SK-N-SH (cell line): Measurements from ENCODE around the gene TBX2. TPM values are rescaled to one million over a fixed set of nuclear protein-coding genes. Genes with fewer than 3 reads are reported as not detected.

Experiments used
- CTCF ChIA-PET: fragments of 300-600, 350-600 bp; formaldehyde crosslinking; extraction: SDS; loops from one replicate; lab custom pipeline; 2021; lab: Yijun Ruan, JAX
- POLR2A ChIA-PET: fragments of 350-600 bp; sonication (Branson Sonifier 250); formaldehyde crosslinking; extraction: SDS; loops from one replicate; lab custom pipeline; 2020; ENCODE audit warnings: antibody characterized with exemption, inconsistent platforms; lab: Yijun Ruan, JAX
- DNase-seq: peaks from one replicate; pipeline ENCODE4 v3.0.0; 2012
- H2AFZ ChIP-seq: fragments of 200-600 bp; sonication (generic); 2 replicates; pipeline ENCODE4 v1.8.1; 2016; ENCODE audit warnings: antibody characterized with exemption, mild to moderate bottlenecking, low read depth
- H3F3A ChIP-seq: fragments of 200-600 bp; sonication (generic); replicated peaks from 2 replicates; pipeline ENCODE3; 2016; ENCODE audit warnings: antibody characterized with exemption, mild to moderate bottlenecking; ENCODE audit not compliant: insufficient read depth
- H3K27ac ChIP-seq, 2 experiments: fragments of 200-500 bp in 1 of 2; fragments of 200-600 bp in 1 of 2; sonication (Bioruptor generic) in 1 of 2; sonication (generic), shearing (Covaris generic) in 1 of 2; 2 replicates each; pipeline versions ENCODE4 v1.5.1 to v1.6.1; 2014 to 2016; ENCODE audit warnings: low read depth in 2 of 2, inconsistent platforms in 1 of 2, low read length in 1 of 2, mild to moderate bottlenecking in 1 of 2, mixed read lengths in 1 of 2
- H3K27me3 ChIP-seq: fragments of 200-600 bp; sonication (generic), shearing (Covaris generic); 2 replicates; pipeline ENCODE4 v1.6.1; 2016; ENCODE audit warnings: mixed run types; ENCODE audit not compliant: insufficient read depth
- H3K36me3 ChIP-seq, 2 experiments: fragments of 200-500 bp in 1 of 2; fragments of 200-600 bp in 1 of 2; sonication (Bioruptor generic) in 1 of 2; sonication (generic) in 1 of 2; replicated peaks in 1 of 2; 2 replicates each; pipeline versions ENCODE3 to v1.5.1; 2014 to 2016; ENCODE audit warnings: low read length in 1 of 2, mild to moderate bottlenecking in 1 of 2; ENCODE audit not compliant: insufficient read depth in 2 of 2, control insufficient read depth in 1 of 2
- H3K4me1 ChIP-seq, 2 experiments: fragments of 200-500 bp in 1 of 2; fragments of 200-600 bp in 1 of 2; sonication (Bioruptor generic) in 1 of 2; sonication (generic), shearing (Covaris generic) in 1 of 2; 2 replicates each; pipeline versions ENCODE4 v1.5.1 to v1.6.1; 2014 to 2016; ENCODE audit warnings: low read depth in 1 of 2, low read length in 1 of 2, mixed run types in 1 of 2; ENCODE audit not compliant: insufficient read depth in 2 of 2, control insufficient read depth in 1 of 2
- H3K4me2 ChIP-seq: fragments of 200-600 bp; sonication (generic), shearing (Covaris generic); 2 replicates; pipeline ENCODE4 v1.6.1; 2017; ENCODE audit warnings: mixed run types
- H3K4me3 ChIP-seq, 2 experiments: fragments of 200-500 bp in 1 of 2; fragments of 200-600 bp in 1 of 2; sonication (Bioruptor generic) in 1 of 2; sonication (generic), shearing (Covaris generic) in 1 of 2; 2 replicates each; pipeline versions ENCODE4 v1.5.1 to v1.8.1; 2014 to 2016; ENCODE audit warnings: low read depth in 2 of 2, inconsistent platforms in 1 of 2, low read length in 1 of 2, mild to moderate bottlenecking in 1 of 2, mixed read lengths in 1 of 2, moderate library complexity in 1 of 2
- H3K79me2 ChIP-seq: fragments of 200-600 bp; sonication (generic); 2 replicates; pipeline ENCODE4 v1.8.1; 2017; ENCODE audit warnings: mild to moderate bottlenecking; ENCODE audit not compliant: insufficient read depth
- H3K9ac ChIP-seq: fragments of 200-600 bp; sonication (generic); 2 replicates; pipeline ENCODE4 v1.6.1; 2017; ENCODE audit warnings: mixed run types
- H3K9me2 ChIP-seq: fragments of 200-600 bp; sonication (generic); 2 replicates; pipeline ENCODE4 v1.6.1; 2017; ENCODE audit warnings: mixed run types
- H3K9me3 ChIP-seq: fragments of 200-600 bp; sonication (generic); 2 replicates; pipeline ENCODE4 v1.6.1; 2017; ENCODE audit warnings: mixed run types, mild to moderate bottlenecking, moderate library complexity
- H4K20me1 ChIP-seq: fragments of 200-600 bp; sonication (generic); 2 replicates; pipeline ENCODE4 v1.6.1; 2017; ENCODE audit warnings: mild to moderate bottlenecking, mixed run types; ENCODE audit not compliant: insufficient read depth
- CTCF ChIP-seq: fragments of 200-600 bp; sonication (generic); IDR thresholded peaks from 2 replicates; pipeline ENCODE4 v1.6.1; 2017; ENCODE audit warnings: antibody characterized with exemption, mild to moderate bottlenecking, moderate library complexity
- ELF1 ChIP-seq: IDR thresholded peaks from 2 replicates; pipeline ENCODE4 v1.4.0; 2012
- EZH2phosphoT487 ChIP-seq: fragments of 200-600 bp; sonication (generic); IDR thresholded peaks from 2 replicates; pipeline ENCODE4 v1.6.1; 2017; ENCODE audit warnings: low read depth, mixed run types, mild to moderate bottlenecking, antibody characterized with exemption, moderate library complexity, borderline replicate concordance
- FOSL2 ChIP-seq: IDR thresholded peaks from 2 replicates; pipeline ENCODE4 v1.4.0; 2012; ENCODE audit warnings: low read depth, mild to moderate bottlenecking, moderate library complexity, borderline replicate concordance
- MXI1 ChIP-seq: IDR thresholded peaks from 2 replicates; pipeline ENCODE4 v1.6.1; 2012; ENCODE audit warnings: mild to moderate bottlenecking, low read depth, low read length, improper control_type of control experiment
- NFIC ChIP-seq: IDR thresholded peaks from 2 replicates; pipeline ENCODE4 v1.4.0; 2012; ENCODE audit warnings: borderline replicate concordance
- PBX3 ChIP-seq: IDR thresholded peaks from 2 replicates; pipeline ENCODE4; 2012
- REST ChIP-seq: IDR thresholded peaks from 2 replicates; pipeline ENCODE4 v1.6.1; 2012; ENCODE audit warnings: mild to moderate bottlenecking, low read depth, low read length, moderate library complexity
- RFX5 ChIP-seq: IDR thresholded peaks from 2 replicates; pipeline ENCODE4 v1.6.1; 2012; ENCODE audit warnings: mild to moderate bottlenecking, improper control_type of control experiment, low read length
- SIN3A ChIP-seq: IDR thresholded peaks from 2 replicates; pipeline ENCODE4 v1.6.1; 2012; ENCODE audit warnings: low read depth, mild to moderate bottlenecking, low read length, moderate library complexity, borderline replicate concordance
- SMC3 ChIP-seq: IDR thresholded peaks from 2 replicates; pipeline ENCODE4 v1.6.1; 2012; ENCODE audit warnings: low read depth, low read length, improper control_type of control experiment
- TEAD4 ChIP-seq: IDR thresholded peaks from 2 replicates; pipeline ENCODE4 v1.4.0; 2012; ENCODE audit warnings: mild to moderate bottlenecking, borderline replicate concordance; ENCODE audit not compliant: insufficient read depth
- USF1 ChIP-seq: IDR thresholded peaks from 2 replicates; pipeline ENCODE4 v1.4.0; 2012; ENCODE audit warnings: low read depth, borderline replicate concordance
- USF2 ChIP-seq: fragments of 150-350 bp; IDR thresholded peaks from 2 replicates; pipeline ENCODE4 v1.6.1; 2017; ENCODE audit warnings: antibody characterized with exemption, low read length, low read depth, borderline replicate concordance
- YY1 ChIP-seq: IDR thresholded peaks from 2 replicates; pipeline ENCODE4 v1.4.0; 2012; ENCODE audit warnings: low read depth, mild to moderate bottlenecking
- ZBTB33 ChIP-seq: IDR thresholded peaks from 2 replicates; pipeline ENCODE4 v1.4.0; 2012; ENCODE audit warnings: low read depth, borderline replicate concordance
- polyA plus RNA-seq, 3 experiments: library from polyadenylated mRNA; depleted of rRNA; stranded (reverse); fragments of >200 nt; gene quantifications; 2 replicates each; pipeline ENCODE4 v1.2.3, GENCODE V29; 2012

The TBX2 gene
- polyA plus RNA-seq, 1 of the 3 experiments (the other 2 are of a cell fraction), result 57.8 TPM

GRCh38 chr17:61436273-61436672, 36.6 kb downstream of the TBX2 start:
- Histone ChIP-seq H3K27ac (no peak overlapping the region), H3K9me3 (peaks cover 12% of the 10 kb centered on the region; the same call in 1 of the 2 replicates), H3K79me2 (no peaks in the 10 kb centered on the region), H3K4me3 (no peak overlapping the region), H3K27me3 (no peaks in the 10 kb centered on the region), H3F3A (no peaks in the 10 kb centered on the region), H4K20me1 (no peaks in the 10 kb centered on the region), H3K36me3 (no peaks in the 10 kb centered on the region), H3K9me2 (no peaks in the 10 kb centered on the region), H3K4me1 (no peaks in the 10 kb centered on the region), H3K9ac (no peak overlapping the region), H2AFZ (no peak overlapping the region), H3K4me2 (no peak overlapping the region)
- CTCF ChIA-PET, result interaction anchor here (1.6 kb wide), 1 partner anchor 12 kb away, joined by 5 read pairs; no protein-coding TSS in a partner anchor
- POLR2A ChIA-PET, result no interaction called here
- TF ChIP-seq EZH2phosphoT487, result no peak
- no peak for TF ChIP-seq PBX3
- TF ChIP-seq RFX5, result no peak
- DNase-seq, result no peak

- Histone ChIP-seq H3K4me1 (no peaks in the 10 kb centered on the region), H3K9ac (no peak overlapping the region), H3K4me3 (no peak overlapping the region), H4K20me1 (no peaks in the 10 kb centered on the region), H2AFZ (no peak overlapping the region), H3K4me2 (no peak overlapping the region), H3F3A (no peaks in the 10 kb centered on the region), H3K27me3 (no peaks in the 10 kb centered on the region), H3K9me2 (no peaks in the 10 kb centered on the region), H3K27ac (no peak overlapping the region), H3K79me2 (no peaks in the 10 kb centered on the region), H3K36me3 (no peaks in the 10 kb centered on the region), H3K9me3 (peaks cover 12% of the 10 kb centered on the region; the same call in 1 of the 2 replicates)
- CTCF ChIA-PET, result interaction anchor here (0.8 to 1.6 kb wide), 4 partner anchors 9 to 137 kb away, joined by 3 to 5 read pairs (median 5); no protein-coding TSS in a partner anchor
- POLR2A ChIA-PET, result no interaction called here
- DNase-seq, result no peak
- TF ChIP-seq SMC3 (no peak), CTCF (no peak), FOSL2 (no peak), TEAD4 (no peak), ELF1 (no peak), SIN3A (no peak), USF2 (no peak), NFIC (no peak), USF1 (no peak), ZBTB33 (no peak), YY1 (no peak), MXI1 (no peak), REST (no peak)
Observed at GRCh38 chr17:61436995-61437704, 37.5 kb downstream of the TBX2 start.
